Liver (tissue), 9 donors: ENCODE measurements around the gene ATXN7L1. TPM values are rescaled to one million over a fixed set of nuclear protein-coding genes. Genes with fewer than 3 reads are reported as not detected.
A peak's percentile ranks its signal among the peaks of the same experiment; 100 is the strongest.

Source experiments
- DNase-seq: peaks from one replicate; pipeline ENCODE4 v3.0.0-alpha.2; 2017; ENCODE audit warnings: low spot score
- H3K27ac ChIP-seq, 2 donors: one replicate each; pipeline ENCODE4 v1.7.0; 2013; ENCODE audit warnings: inconsistent platforms in 2 of 2, low read length in 2 of 2, control low read depth in 1 of 2, low read depth in 1 of 2, mild to moderate bottlenecking in 1 of 2
- H3K27me3 ChIP-seq, 4 donors: one replicate each; pipeline versions ENCODE4 v1.6.1 to v1.7.0; 2013; ENCODE audit warnings: low read length in 3 of 4, inconsistent platforms in 1 of 4, mild to moderate bottlenecking in 1 of 4, moderate library complexity in 1 of 4; ENCODE audit not compliant: control insufficient read depth in 4 of 4, insufficient read depth in 4 of 4
- H3K36me3 ChIP-seq, 4 donors: one replicate each; pipeline versions ENCODE4 v1.6.1 to v1.7.0; 2013; ENCODE audit warnings: low read length in 3 of 4, mild to moderate bottlenecking in 3 of 4, low read depth in 1 of 4, moderate library complexity in 1 of 4; ENCODE audit not compliant: control insufficient read depth in 4 of 4, insufficient read depth in 3 of 4
- H3K4me1 ChIP-seq, 4 donors: one replicate each; pipeline versions ENCODE4 v1.6.1 to v1.7.0; 2013; ENCODE audit warnings: low read length in 3 of 4, mild to moderate bottlenecking in 3 of 4, moderate library complexity in 1 of 4; ENCODE audit not compliant: control insufficient read depth in 4 of 4, insufficient read depth in 4 of 4
- H3K4me3 ChIP-seq, 3 donors: one replicate each; pipeline versions ENCODE4 v1.6.1 to v1.7.0; 2013; ENCODE audit warnings: low read length in 3 of 3, control low read depth in 1 of 3, low read depth in 1 of 3, mild to moderate bottlenecking in 1 of 3
- H3K9ac ChIP-seq, 2 donors: one replicate each; pipeline ENCODE4 v1.7.0; 2013; ENCODE audit warnings: low read length in 2 of 2, mild to moderate bottlenecking in 2 of 2, moderate library complexity in 2 of 2, control low read depth in 1 of 2, low read depth in 1 of 2
- H3K9me3 ChIP-seq, 4 donors: one replicate each; pipeline versions ENCODE4 v1.6.1 to v1.7.0; 2013; ENCODE audit warnings: low read length in 3 of 4; ENCODE audit not compliant: control insufficient read depth in 4 of 4
- FOXA1 ChIP-seq: IDR thresholded peaks from 2 replicates; pipeline ENCODE4 v1.6.1; 2016; ENCODE audit warnings: antibody characterized with exemption
- GABPA ChIP-seq, 2 donors: IDR thresholded peaks in 1 of 2; conservative IDR thresholded peaks in 1 of 2; 2 replicates each; pipeline ENCODE4 v1.6.1; 2016; ENCODE audit warnings: antibody characterized with exemption in 2 of 2, mild to moderate bottlenecking in 1 of 2, moderate library complexity in 1 of 2
- HNF4A ChIP-seq, 2 donors: conservative IDR thresholded peaks; 2 replicates each; pipeline ENCODE4 v1.6.1; 2016; ENCODE audit warnings: antibody characterized with exemption in 2 of 2, mild to moderate bottlenecking in 2 of 2
- HNF4G ChIP-seq: IDR thresholded peaks from 2 replicates; pipeline ENCODE4 v1.6.1; 2016; ENCODE audit warnings: antibody characterized with exemption
- JUND ChIP-seq, 2 donors: IDR thresholded peaks; 2 replicates each; pipeline ENCODE4 v1.6.1; 2016; ENCODE audit warnings: antibody characterized with exemption in 2 of 2
- RAD21 ChIP-seq, 2 donors: IDR thresholded peaks; 2 replicates each; pipeline ENCODE4 v1.6.1; 2016; ENCODE audit warnings: antibody characterized with exemption in 2 of 2, mild to moderate bottlenecking in 2 of 2
- RXRA ChIP-seq, 2 donors: IDR thresholded peaks; 2 replicates each; pipeline ENCODE4 v1.6.1; 2017 to 2018; ENCODE audit warnings: antibody characterized with exemption in 2 of 2, mild to moderate bottlenecking in 1 of 2
- SP1 ChIP-seq: IDR thresholded peaks from 2 replicates; pipeline ENCODE4 v1.6.1; 2018; ENCODE audit warnings: antibody characterized with exemption, mild to moderate bottlenecking
- TAF1 ChIP-seq: conservative IDR thresholded peaks from 2 replicates; pipeline ENCODE4 v1.6.1; 2016; ENCODE audit warnings: antibody characterized with exemption, mild to moderate bottlenecking
- YY1 ChIP-seq: IDR thresholded peaks from 2 replicates; pipeline ENCODE4 v1.6.1; 2016; ENCODE audit warnings: antibody characterized with exemption, mild to moderate bottlenecking
- WGBS: extraction: QIAGEN DNeasy Blood & Tissue Kit; methylation state at CpG from one replicate; pipeline ENCODE4 v1.1.7; 2013; 5-methylcytosine and 5-hydroxymethylcytosine counted together
- polyA plus RNA-seq, 2 donors: library from polyadenylated mRNA; stranded (reverse) in 1 of 2; unstranded in 1 of 2; fragments of 200-250 nt in 1 of 2; fragments of >200 nt in 1 of 2; fragmentation: Nextera tagmentation in 1 of 2; extraction: Ambion mirVana in 1 of 2; gene quantifications; one replicate each; pipeline versions ENCODE4 v1.2.1 to v1.2.3, GENCODE V29; 2013 to 2015
- total RNA-seq, 2 donors: library from RNA; depleted of rRNA; stranded (reverse); fragments of >200 nt; gene quantifications; one replicate each; pipeline ENCODE4 v1.2.3, GENCODE V29; 2014
- TF ChIP-seq, protein P1 (sequence below): IDR thresholded peaks from 2 replicates; pipeline ENCODE4 v1.6.1; 2016; ENCODE audit warnings: antibody characterized with exemption
- TF ChIP-seq, protein P2 (sequence below): IDR thresholded peaks from 2 replicates; pipeline ENCODE4 v1.6.1; 2016; ENCODE audit warnings: antibody characterized with exemption
- TF ChIP-seq, protein P3 (sequence below): IDR thresholded peaks from 2 replicates; pipeline ENCODE4 v1.6.1; 2016; ENCODE audit warnings: antibody characterized with exemption, mild to moderate bottlenecking
- TF ChIP-seq, protein P4 (sequence below): IDR thresholded peaks from 2 replicates; pipeline ENCODE4 v1.6.1; 2016; ENCODE audit warnings: antibody characterized with exemption
- donor health status: healthy.
- donor health status: healthy.
- donor health status: healthy.
- donor health status: healthy.
- donor health status: healthy.

ATXN7L1 gene
- total and polyA plus RNA-seq, 4 donors, result 2.1 to 7.4 (median 5.3) TPM

DNA sequence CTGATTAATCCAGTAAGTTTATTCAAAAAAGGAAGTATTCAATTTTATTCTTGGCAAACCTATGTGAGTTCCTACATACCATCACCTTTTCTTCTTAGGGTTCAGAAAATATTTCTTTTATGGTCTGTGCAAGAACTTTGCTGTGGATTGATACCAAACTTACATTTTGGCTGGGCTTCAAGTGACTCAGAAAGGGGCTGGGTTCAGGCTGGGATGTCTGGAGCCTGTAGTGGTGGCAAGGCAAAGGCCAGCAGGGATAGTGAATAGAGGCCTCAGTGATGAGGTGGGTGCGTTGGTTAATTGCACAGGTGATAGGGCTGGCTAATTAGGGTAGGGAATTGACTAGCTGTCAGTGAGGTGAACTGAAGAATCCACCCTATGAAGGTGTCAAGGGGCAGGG is 40.2 kb upstream of the ATXN7L1 start:
- Histone ChIP-seq H3K4me1 (peaks cover 2 to 13% (median 10%) of the 10 kb centered on the region in 4 donors), H3K9me3 (no peaks in the 10 kb centered on the region), H3K36me3 (peaks cover 0 to 5% (median 0%) of the 10 kb centered on the region in 4 donors), H3K27me3 (no peaks in the 10 kb centered on the region), H3K4me3 (no peak overlapping the region), H3K27ac (no peak overlapping the region), H3K9ac (no peak overlapping the region)
- no peak for DNase-seq
- TF ChIP-seq RAD21 (IDR thresholded peaks at IDR 0.05) (no peak), JUND (IDR thresholded peaks at IDR 0.05) (no peak), HNF4A (conservative IDR thresholded peaks at IDR 0.05) (no peak), YY1 (no peak), GABPA (IDR thresholded peaks at IDR 0.05 in 1 of 2, conservative IDR thresholded peaks at IDR 0.05 in 1 of 2) (no peak), SP1 (no peak)
- TF ChIP-seq, protein P1, sequence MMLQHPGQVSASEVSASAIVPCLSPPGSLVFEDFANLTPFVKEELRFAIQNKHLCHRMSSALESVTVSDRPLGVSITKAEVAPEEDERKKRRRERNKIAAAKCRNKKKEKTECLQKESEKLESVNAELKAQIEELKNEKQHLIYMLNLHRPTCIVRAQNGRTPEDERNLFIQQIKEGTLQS, result no peak
- TF ChIP-seq, protein P2, sequence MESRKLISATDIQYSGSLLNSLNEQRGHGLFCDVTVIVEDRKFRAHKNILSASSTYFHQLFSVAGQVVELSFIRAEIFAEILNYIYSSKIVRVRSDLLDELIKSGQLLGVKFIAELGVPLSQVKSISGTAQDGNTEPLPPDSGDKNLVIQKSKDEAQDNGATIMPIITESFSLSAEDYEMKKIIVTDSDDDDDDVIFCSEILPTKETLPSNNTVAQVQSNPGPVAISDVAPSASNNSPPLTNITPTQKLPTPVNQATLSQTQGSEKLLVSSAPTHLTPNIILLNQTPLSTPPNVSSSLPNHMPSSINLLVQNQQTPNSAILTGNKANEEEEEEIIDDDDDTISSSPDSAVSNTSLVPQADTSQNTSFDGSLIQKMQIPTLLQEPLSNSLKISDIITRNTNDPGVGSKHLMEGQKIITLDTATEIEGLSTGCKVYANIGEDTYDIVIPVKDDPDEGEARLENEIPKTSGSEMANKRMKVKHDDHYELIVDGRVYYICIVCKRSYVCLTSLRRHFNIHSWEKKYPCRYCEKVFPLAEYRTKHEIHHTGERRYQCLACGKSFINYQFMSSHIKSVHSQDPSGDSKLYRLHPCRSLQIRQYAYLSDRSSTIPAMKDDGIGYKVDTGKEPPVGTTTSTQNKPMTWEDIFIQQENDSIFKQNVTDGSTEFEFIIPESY, result no peak
- 93% methylated on average over 1 of the region's 1 CpG for WGBS

DNA sequence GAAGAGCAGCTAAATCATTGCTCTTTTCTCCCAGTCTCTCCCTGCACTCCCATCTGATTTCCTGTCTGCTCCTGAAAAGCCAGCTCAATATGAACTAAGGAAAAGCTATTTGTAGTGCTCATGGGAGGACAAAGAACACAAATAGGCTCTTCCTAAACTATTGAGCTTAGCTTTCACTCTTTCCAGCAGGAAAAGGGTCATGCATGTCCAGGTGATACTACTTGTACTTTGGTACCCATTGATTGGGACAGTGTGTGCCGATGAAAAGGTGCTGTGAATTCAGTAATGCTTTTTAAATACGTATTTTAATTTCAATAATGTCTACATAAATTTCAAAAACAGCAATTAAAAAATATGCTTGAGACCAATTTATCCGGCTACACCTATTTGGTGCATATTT is 37.5 kb upstream of the ATXN7L1 start:
- Histone ChIP-seq H3K4me1 (peaks cover 2 to 13% (median 10%) of the 10 kb centered on the region in 4 donors), H3K27ac (peak overlapping the region; percentile 4 to 51), H3K27me3 (no peaks in the 10 kb centered on the region), H3K4me3 (no peak overlapping the region), H3K9ac (no peak overlapping the region), H3K9me3 (peaks cover 0 to 2% (median 0%) of the 10 kb centered on the region in 4 donors), H3K36me3 (peaks cover 0 to 4% (median 0%) of the 10 kb centered on the region in 4 donors)
- no peak for DNase-seq
- WGBS, result 37% methylated on average over 3 of the region's 3 CpGs
- peak; percentile 20 for TF ChIP-seq YY1
- TF ChIP-seq, protein P3, sequence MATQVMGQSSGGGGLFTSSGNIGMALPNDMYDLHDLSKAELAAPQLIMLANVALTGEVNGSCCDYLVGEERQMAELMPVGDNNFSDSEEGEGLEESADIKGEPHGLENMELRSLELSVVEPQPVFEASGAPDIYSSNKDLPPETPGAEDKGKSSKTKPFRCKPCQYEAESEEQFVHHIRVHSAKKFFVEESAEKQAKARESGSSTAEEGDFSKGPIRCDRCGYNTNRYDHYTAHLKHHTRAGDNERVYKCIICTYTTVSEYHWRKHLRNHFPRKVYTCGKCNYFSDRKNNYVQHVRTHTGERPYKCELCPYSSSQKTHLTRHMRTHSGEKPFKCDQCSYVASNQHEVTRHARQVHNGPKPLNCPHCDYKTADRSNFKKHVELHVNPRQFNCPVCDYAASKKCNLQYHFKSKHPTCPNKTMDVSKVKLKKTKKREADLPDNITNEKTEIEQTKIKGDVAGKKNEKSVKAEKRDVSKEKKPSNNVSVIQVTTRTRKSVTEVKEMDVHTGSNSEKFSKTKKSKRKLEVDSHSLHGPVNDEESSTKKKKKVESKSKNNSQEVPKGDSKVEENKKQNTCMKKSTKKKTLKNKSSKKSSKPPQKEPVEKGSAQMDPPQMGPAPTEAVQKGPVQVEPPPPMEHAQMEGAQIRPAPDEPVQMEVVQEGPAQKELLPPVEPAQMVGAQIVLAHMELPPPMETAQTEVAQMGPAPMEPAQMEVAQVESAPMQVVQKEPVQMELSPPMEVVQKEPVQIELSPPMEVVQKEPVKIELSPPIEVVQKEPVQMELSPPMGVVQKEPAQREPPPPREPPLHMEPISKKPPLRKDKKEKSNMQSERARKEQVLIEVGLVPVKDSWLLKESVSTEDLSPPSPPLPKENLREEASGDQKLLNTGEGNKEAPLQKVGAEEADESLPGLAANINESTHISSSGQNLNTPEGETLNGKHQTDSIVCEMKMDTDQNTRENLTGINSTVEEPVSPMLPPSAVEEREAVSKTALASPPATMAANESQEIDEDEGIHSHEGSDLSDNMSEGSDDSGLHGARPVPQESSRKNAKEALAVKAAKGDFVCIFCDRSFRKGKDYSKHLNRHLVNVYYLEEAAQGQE, result no peak
- TF ChIP-seq TAF1, result no peak
- TF ChIP-seq, protein P4, sequence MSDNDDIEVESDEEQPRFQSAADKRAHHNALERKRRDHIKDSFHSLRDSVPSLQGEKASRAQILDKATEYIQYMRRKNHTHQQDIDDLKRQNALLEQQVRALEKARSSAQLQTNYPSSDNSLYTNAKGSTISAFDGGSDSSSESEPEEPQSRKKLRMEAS, result peak; percentile 26
- no peak for TF ChIP-seq FOXA1
- TF ChIP-seq HNF4G, result peak; percentile 61
- peak; percentile 20 to 65 for TF ChIP-seq RXRA (IDR thresholded peaks at IDR 0.05)
- TF ChIP-seq SP1, result peak; percentile 56
- TF ChIP-seq RAD21 (IDR thresholded peaks at IDR 0.05), result peak; percentile 30 to 32
- TF ChIP-seq HNF4A (conservative IDR thresholded peaks at IDR 0.05), result peak; percentile 84 to 90
